ENCODE data around the gene RNF112.

GRCh38 chr17:19386051-19386929 lies 24.7 kb upstream of the RNF112 start:
- TF ChIP-seq CTCF (conservative IDR thresholded peaks at IDR 0.05 in 1 of 2, IDR thresholded peaks at IDR 0.05 in 1 of 2; ENCODE audit: extremely low read depth in 1 of 2, insufficient read depth in 1 of 2, low read depth in 1 of 2, low read length in 2 of 2) (no peak), EZH2 (IDR thresholded peaks at IDR 0.05; ENCODE audit: borderline replicate concordance, low read length) (no peak)
